K562 (cell line): ENCODE results near the gene TFAP2E.

Experiments
- ATF7 ChIP-seq: fragments of 450-650 bp; IDR thresholded peaks from 2 replicates; pipeline ENCODE4 v1.7.1; 2014; ENCODE audit warnings: mild to moderate bottlenecking, moderate library complexity
- EP300 ChIP-seq: IDR thresholded peaks from 2 replicates; pipeline ENCODE4 v1.6.1; 2012; ENCODE audit warnings: low read length, improper control_type of control experiment
- HCFC1 ChIP-seq: IDR thresholded peaks from 2 replicates; pipeline ENCODE4 v1.6.1; 2012; ENCODE audit warnings: low read depth, low read length, improper control_type of control experiment
- JUN ChIP-seq, 2 experiments: sonication (generic) in 1 of 2; formaldehyde crosslinking in 1 of 2; IDR thresholded peaks; 2 replicates each; pipeline versions ENCODE4 v1.6.1 to v1.8.0; 2012 to 2022; ENCODE audit warnings: borderline replicate concordance in 2 of 2, mild to moderate bottlenecking in 2 of 2, improper control_type of control experiment in 1 of 2, low read depth in 1 of 2, low read length in 1 of 2, missing genetic modification reagents in 1 of 2
- KAT2B ChIP-seq: IDR thresholded peaks from one replicate; pipeline ENCODE4 v1.6.1; 2012; ENCODE audit warnings: low read depth, mild to moderate bottlenecking, control low read depth, inconsistent platforms, low read length, moderate library complexity
- NR3C1 ChIP-seq: sonication (generic); formaldehyde crosslinking; IDR thresholded peaks from 2 replicates; pipeline ENCODE4 v1.8.1; 2022; ENCODE audit warnings: missing genetic modification reagents
- PPARD ChIP-seq: fragments of 250-450 bp; sonication (Bioruptor Pico); IDR thresholded peaks from 2 replicates; pipeline ENCODE4 v1.8.0; 2022; ENCODE audit warnings: inconsistent platforms, mild to moderate bottlenecking, moderate library complexity
- SETDB1 ChIP-seq: IDR thresholded peaks from one replicate; pipeline ENCODE4 v1.6.1; 2012; ENCODE audit warnings: low read length, control low read depth, inconsistent platforms
- SRSF1 ChIP-seq: fragments of 200-400 bp; formaldehyde crosslinking; IDR thresholded peaks from 2 replicates; pipeline ENCODE4 v1.6.1; 2017; ENCODE audit warnings: mild to moderate bottlenecking, low read depth, low read length, moderate library complexity
- TF ChIP-seq, protein P1 (sequence below), 3 experiments: IDR thresholded peaks in 2 of 3; conservative IDR thresholded peaks in 1 of 3; 2 replicates each; pipeline ENCODE4 v1.5.1; 2011 to 2012; ENCODE audit warnings: low read length in 3 of 3, mild to moderate bottlenecking in 3 of 3, control low read depth in 2 of 3, improper control_type of control experiment in 1 of 3, inconsistent platforms in 1 of 3, low read depth in 1 of 3, mixed read lengths in 1 of 3, moderate library complexity in 1 of 3; ENCODE audit not compliant: insufficient read depth in 2 of 3
- TF ChIP-seq, protein P2 (sequence below): sonication (generic); formaldehyde crosslinking; IDR thresholded peaks from 2 replicates; pipeline ENCODE4 v1.9.0; 2022; ENCODE audit warnings: mild to moderate bottlenecking, missing genetic modification reagents
- TF ChIP-seq, protein P3 (sequence below): sonication (generic); formaldehyde crosslinking; IDR thresholded peaks from 2 replicates; pipeline ENCODE4 v1.5.0; 2020; ENCODE audit warnings: missing genetic modification reagents

DNA sequence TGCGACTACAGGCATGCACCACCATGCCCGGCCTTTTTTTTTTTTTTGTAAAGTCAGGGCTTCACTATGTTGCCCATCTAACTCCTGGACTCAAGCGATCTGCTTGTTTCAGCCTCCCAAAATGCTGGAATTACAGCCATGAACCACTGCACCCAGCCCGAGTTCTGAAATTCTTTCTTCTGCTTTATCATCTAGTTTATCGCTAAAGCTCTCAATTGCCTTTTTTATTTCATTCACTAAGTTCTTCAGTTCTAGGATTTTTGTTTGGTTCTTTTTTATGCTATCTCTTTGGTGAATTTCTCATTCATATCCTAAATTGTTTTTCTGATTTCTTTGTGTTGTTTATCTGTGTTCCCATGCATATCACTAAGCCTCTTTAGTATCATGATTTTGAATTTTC lies 42.9 kb upstream of the TFAP2E start:
- no peak for TF ChIP-seq JUN (IDR thresholded peaks at IDR 0.05; ENCODE audit: borderline replicate concordance, low read depth, low read length)
- no peak for TF ChIP-seq JUN (CRISPR knock-in tag; IDR thresholded peaks at IDR 0.05; ENCODE audit: borderline replicate concordance)
- TF ChIP-seq KAT2B = no peak
- no peak for TF ChIP-seq PPARD (CRISPR knock-in tag)
- no peak for TF ChIP-seq HCFC1
- no peak for TF ChIP-seq SETDB1
- no peak for TF ChIP-seq EP300
- no peak for TF ChIP-seq NR3C1 (CRISPR knock-in tag)
- TF ChIP-seq, protein P1, sequence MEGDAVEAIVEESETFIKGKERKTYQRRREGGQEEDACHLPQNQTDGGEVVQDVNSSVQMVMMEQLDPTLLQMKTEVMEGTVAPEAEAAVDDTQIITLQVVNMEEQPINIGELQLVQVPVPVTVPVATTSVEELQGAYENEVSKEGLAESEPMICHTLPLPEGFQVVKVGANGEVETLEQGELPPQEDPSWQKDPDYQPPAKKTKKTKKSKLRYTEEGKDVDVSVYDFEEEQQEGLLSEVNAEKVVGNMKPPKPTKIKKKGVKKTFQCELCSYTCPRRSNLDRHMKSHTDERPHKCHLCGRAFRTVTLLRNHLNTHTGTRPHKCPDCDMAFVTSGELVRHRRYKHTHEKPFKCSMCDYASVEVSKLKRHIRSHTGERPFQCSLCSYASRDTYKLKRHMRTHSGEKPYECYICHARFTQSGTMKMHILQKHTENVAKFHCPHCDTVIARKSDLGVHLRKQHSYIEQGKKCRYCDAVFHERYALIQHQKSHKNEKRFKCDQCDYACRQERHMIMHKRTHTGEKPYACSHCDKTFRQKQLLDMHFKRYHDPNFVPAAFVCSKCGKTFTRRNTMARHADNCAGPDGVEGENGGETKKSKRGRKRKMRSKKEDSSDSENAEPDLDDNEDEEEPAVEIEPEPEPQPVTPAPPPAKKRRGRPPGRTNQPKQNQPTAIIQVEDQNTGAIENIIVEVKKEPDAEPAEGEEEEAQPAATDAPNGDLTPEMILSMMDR (IDR thresholded peaks at IDR 0.05 in 2 of 3, conservative IDR thresholded peaks at IDR 0.05 in 1 of 3; ENCODE audit: insufficient read depth in 2 of 3, low read depth in 1 of 3, low read length in 3 of 3) = no peak
- no peak for TF ChIP-seq ATF7
- TF ChIP-seq, protein P2, sequence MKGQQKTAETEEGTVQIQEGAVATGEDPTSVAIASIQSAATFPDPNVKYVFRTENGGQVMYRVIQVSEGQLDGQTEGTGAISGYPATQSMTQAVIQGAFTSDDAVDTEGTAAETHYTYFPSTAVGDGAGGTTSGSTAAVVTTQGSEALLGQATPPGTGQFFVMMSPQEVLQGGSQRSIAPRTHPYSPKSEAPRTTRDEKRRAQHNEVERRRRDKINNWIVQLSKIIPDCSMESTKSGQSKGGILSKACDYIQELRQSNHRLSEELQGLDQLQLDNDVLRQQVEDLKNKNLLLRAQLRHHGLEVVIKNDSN (CRISPR knock-in tag) = no peak
- TF ChIP-seq, protein P3, sequence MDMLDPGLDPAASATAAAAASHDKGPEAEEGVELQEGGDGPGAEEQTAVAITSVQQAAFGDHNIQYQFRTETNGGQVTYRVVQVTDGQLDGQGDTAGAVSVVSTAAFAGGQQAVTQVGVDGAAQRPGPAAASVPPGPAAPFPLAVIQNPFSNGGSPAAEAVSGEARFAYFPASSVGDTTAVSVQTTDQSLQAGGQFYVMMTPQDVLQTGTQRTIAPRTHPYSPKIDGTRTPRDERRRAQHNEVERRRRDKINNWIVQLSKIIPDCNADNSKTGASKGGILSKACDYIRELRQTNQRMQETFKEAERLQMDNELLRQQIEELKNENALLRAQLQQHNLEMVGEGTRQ (CRISPR knock-in tag) = no peak
- TF ChIP-seq SRSF1 = no peak
